ENCODE measurements around the gene ADGRL2. TPM values are rescaled to one million over a fixed set of nuclear protein-coding genes. Genes with fewer than 3 reads are reported as not detected.
A peak's percentile ranks its signal among the peaks of the same experiment; 100 is the strongest.

ADGRL2 gene
- total and polyA plus RNA-seq, 2 experiments from 2014 or later, result 45.1 to 139 TPM

GRCh38 chr1:81827942-81828341, 27.2 kb downstream of the ADGRL2 start:
- TF ChIP-seq EZH2 (IDR thresholded peaks at IDR 0.05; ENCODE audit: borderline replicate concordance) (no peak), EZH2phosphoT487 (IDR thresholded peaks at IDR 0.05; ENCODE audit: low read depth, severe bottlenecking, unreplicated experiment) (no peak), CTCF (IDR thresholded peaks at IDR 0.05; ENCODE audit: poor library complexity) (no peak)
- H3K9me2 ChIP-seq (replicated peaks; ENCODE audit: insufficient read depth), result no peaks in the 10 kb centered on the region
- no peaks in the 10 kb centered on the region for H3K9me3 ChIP-seq (ENCODE audit: low read depth)
- H3K79me2 ChIP-seq, result peaks cover 99% of the 10 kb centered on the region
- 76% methylated on average over 1 of the region's 1 CpG for WGBS (ENCODE audit: low lambda C conversion rate, missing lambda C conversion rate)
- H3K4me2 ChIP-seq, result no peak overlapping the region
- no peaks in the 10 kb centered on the region for H3K4me1 ChIP-seq (ENCODE audit: insufficient read depth)
- peaks cover 68% of the 10 kb centered on the region for H4K20me1 ChIP-seq (ENCODE audit: insufficient read depth, poor library complexity, severe bottlenecking)
- no peak for DNase-seq (ENCODE audit: low spot score)
- H3K27me3 ChIP-seq, result no peaks in the 10 kb centered on the region
- H3K36me3 ChIP-seq (replicated peaks; ENCODE audit: insufficient read depth, low read depth), result no peaks in the 10 kb centered on the region
- no peak overlapping the region for H3K4me3 ChIP-seq
- H3K27ac ChIP-seq, result no peak overlapping the region
- no peak overlapping the region for H2AFZ ChIP-seq

DNA sequence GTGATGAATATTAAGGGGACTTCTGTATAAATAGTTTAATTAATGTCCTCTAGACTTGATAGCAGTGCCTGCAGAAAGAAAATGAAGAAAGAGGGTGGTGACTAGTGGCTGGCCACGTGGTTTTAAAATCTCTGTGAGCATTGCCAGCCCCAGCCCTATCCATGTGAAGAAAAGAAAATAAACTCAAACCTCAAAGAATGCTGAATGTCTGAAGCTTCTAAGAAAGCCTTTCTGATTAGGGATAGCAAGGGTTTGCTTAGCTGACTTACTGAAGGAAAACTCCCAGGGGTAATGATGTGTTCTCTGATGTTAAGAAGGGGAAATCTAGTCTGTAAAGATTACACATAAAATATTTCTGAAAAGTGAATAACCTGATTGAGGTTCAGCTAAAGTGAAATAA, 31.8 kb downstream of the ADGRL2 start:
- Histone ChIP-seq H3K4me3 (no peak overlapping the region), H3K79me2 (peaks cover 100% of the 10 kb centered on the region), H4K20me1 (ENCODE audit: insufficient read depth, poor library complexity, severe bottlenecking) (peaks cover 77% of the 10 kb centered on the region), H2AFZ (no peak overlapping the region), H3K27ac (no peak overlapping the region), H3K9me2 (replicated peaks; ENCODE audit: insufficient read depth) (no peaks in the 10 kb centered on the region), H3K9me3 (ENCODE audit: low read depth) (no peaks in the 10 kb centered on the region), H3K36me3 (replicated peaks; ENCODE audit: insufficient read depth, low read depth) (no peaks in the 10 kb centered on the region), H3K4me2 (peak overlapping the region; percentile 24), H3K4me1 (ENCODE audit: insufficient read depth) (peaks cover 16% of the 10 kb centered on the region), H3K27me3 (no peaks in the 10 kb centered on the region)
- no peak for TF ChIP-seq EZH2 (IDR thresholded peaks at IDR 0.05; ENCODE audit: borderline replicate concordance)
- 9% methylated on average over 1 of the region's 1 CpG for WGBS (ENCODE audit: low lambda C conversion rate, missing lambda C conversion rate)
- peak; percentile 8 for DNase-seq (ENCODE audit: low spot score)

DNA sequence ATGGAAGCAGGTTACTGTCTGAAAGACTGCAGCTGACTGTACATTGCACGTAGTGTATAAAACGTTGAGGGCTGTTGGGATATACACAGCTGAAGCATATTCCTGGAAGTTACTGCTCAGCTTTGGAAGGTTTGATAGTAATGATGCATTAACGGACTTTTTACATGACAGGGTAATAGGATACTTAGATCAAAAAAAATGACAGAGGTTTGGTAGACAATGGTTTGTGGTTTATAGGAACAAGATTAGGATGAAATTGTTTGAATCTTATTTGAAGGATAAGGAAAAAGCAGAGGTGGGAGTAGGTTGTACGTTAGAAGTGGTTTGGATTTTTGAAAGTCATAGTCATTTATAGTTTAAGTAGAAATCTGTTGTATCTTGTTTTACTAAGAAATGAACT, 33.0 kb downstream of the ADGRL2 start:
- Histone ChIP-seq H2AFZ (no peak overlapping the region), H3K4me2 (peak overlapping the region; percentile 24), H3K9me3 (ENCODE audit: low read depth) (no peaks in the 10 kb centered on the region), H3K36me3 (replicated peaks; ENCODE audit: insufficient read depth, low read depth) (no peaks in the 10 kb centered on the region), H3K79me2 (peaks cover 100% of the 10 kb centered on the region), H3K9me2 (replicated peaks; ENCODE audit: insufficient read depth) (no peaks in the 10 kb centered on the region), H3K4me1 (ENCODE audit: insufficient read depth) (peaks cover 16% of the 10 kb centered on the region), H3K27ac (no peak overlapping the region), H3K27me3 (no peaks in the 10 kb centered on the region), H4K20me1 (ENCODE audit: insufficient read depth, poor library complexity, severe bottlenecking) (peaks cover 76% of the 10 kb centered on the region), H3K4me3 (no peak overlapping the region)
- TF ChIP-seq CTCF (IDR thresholded peaks at IDR 0.05; ENCODE audit: poor library complexity) (no peak), EZH2 (IDR thresholded peaks at IDR 0.05; ENCODE audit: borderline replicate concordance) (no peak), EZH2phosphoT487 (IDR thresholded peaks at IDR 0.05; ENCODE audit: low read depth, severe bottlenecking, unreplicated experiment) (no peak)
- DNase-seq (ENCODE audit: low spot score), result no peak
- WGBS (ENCODE audit: low lambda C conversion rate, missing lambda C conversion rate), result 57% methylated on average over 4 of the region's 4 CpGs

- Histone ChIP-seq H3K27me3 (no peaks in the 10 kb centered on the region), H4K20me1 (ENCODE audit: insufficient read depth, poor library complexity, severe bottlenecking) (peaks cover 71% of the 10 kb centered on the region), H3K9me2 (replicated peaks; ENCODE audit: insufficient read depth) (no peaks in the 10 kb centered on the region), H3K9me3 (ENCODE audit: low read depth) (no peaks in the 10 kb centered on the region), H3K79me2 (peaks cover 100% of the 10 kb centered on the region), H3K4me3 (no peak overlapping the region), H3K4me1 (ENCODE audit: insufficient read depth) (peaks cover 16% of the 10 kb centered on the region), H3K4me2 (peak overlapping the region; percentile 24), H2AFZ (no peak overlapping the region), H3K27ac (no peak overlapping the region), H3K36me3 (replicated peaks; ENCODE audit: insufficient read depth, low read depth) (no peaks in the 10 kb centered on the region)
- TF ChIP-seq EZH2phosphoT487 (IDR thresholded peaks at IDR 0.05; ENCODE audit: low read depth, severe bottlenecking, unreplicated experiment) (no peak), EZH2 (IDR thresholded peaks at IDR 0.05; ENCODE audit: borderline replicate concordance) (no peak), CTCF (IDR thresholded peaks at IDR 0.05; ENCODE audit: poor library complexity) (no peak)
- 46% methylated on average over 2 of the region's 2 CpGs for WGBS (ENCODE audit: low lambda C conversion rate, missing lambda C conversion rate)
- no peak for DNase-seq (ENCODE audit: low spot score)
Measured at GRCh38 chr1:81834268-81834667, 33.5 kb downstream of the ADGRL2 start.
